Measurements from ENCODE around the gene ITIH2. TPM values are rescaled to one million over a fixed set of nuclear protein-coding genes. Genes with fewer than 3 reads are reported as not detected.
A peak's percentile ranks its signal among the peaks of the same experiment; 100 is the strongest.

Gene ITIH2
- total and polyA plus RNA-seq, 4 donors: 261 to 1,345 (median 532) TPM

DNA sequence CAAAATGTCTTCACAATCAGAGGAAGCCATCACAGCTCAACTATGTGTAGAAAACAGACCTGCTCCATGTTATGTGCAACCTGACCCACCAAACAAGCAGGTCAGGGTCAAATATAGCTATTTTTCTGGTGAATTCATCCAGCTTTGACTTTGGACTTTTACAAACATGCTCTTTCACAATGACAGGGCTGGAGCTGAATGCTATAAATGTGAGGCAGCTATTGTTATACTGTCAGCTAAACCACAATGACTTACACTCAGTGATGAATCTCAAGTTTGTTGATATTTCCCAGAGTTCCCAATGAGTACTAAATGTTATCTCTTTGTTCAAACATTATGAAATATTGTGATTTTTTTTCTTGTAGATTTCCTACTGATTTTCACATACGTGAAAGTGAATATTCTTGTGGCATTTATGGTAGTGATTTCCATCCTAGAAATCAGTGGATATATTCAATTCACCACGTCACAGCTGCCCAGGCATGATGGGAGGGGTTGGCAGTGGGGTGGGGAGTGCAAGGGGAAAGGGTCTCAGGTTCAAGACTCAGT, 2.5 kb upstream of the ITIH2 start:
- Histone ChIP-seq H3K9me3 (ENCODE audit: control insufficient read depth in 4 of 4, low read length in 3 of 4) (no peaks in the 10 kb centered on the region), H3K4me3 (ENCODE audit: low read depth in 1 of 3, low read length in 3 of 3) (no peak overlapping the region), H3K4me1 (ENCODE audit: control insufficient read depth in 4 of 4, insufficient read depth in 4 of 4, low read length in 3 of 4) (peaks cover 6 to 57% (median 41%) of the 10 kb centered on the region in 4 donors), H3K9ac (ENCODE audit: low read depth in 1 of 2, low read length in 2 of 2) (no peak overlapping the region), H3K36me3 (ENCODE audit: control insufficient read depth in 4 of 4, insufficient read depth in 3 of 4, low read depth in 1 of 4, low read length in 3 of 4) (no peaks in the 10 kb centered on the region), H3K27ac (ENCODE audit: low read depth in 1 of 2, low read length in 2 of 2) (peak overlapping the region in 1 of 2 donors; percentile 16), H3K27me3 (ENCODE audit: control insufficient read depth in 4 of 4, insufficient read depth in 4 of 4, low read length in 3 of 4) (no peaks in the 10 kb centered on the region)
- no peak for DNase-seq (ENCODE audit: low spot score)
- TF ChIP-seq SP1 (IDR thresholded peaks at IDR 0.05) (peak; percentile 93), GABPA (IDR thresholded peaks at IDR 0.05 in 1 of 2, conservative IDR thresholded peaks at IDR 0.05 in 1 of 2) (no peak), EGR1 (IDR thresholded peaks at IDR 0.05; ENCODE audit: low read depth in 2 of 2) (no peak), JUND (IDR thresholded peaks at IDR 0.05) (peak; percentile 72 to 76), HNF4A (conservative IDR thresholded peaks at IDR 0.05) (peak; percentile 92 to 95), HNF4G (IDR thresholded peaks at IDR 0.05) (peak; percentile 93), FOXA2 (IDR thresholded peaks at IDR 0.05) (peak; percentile 22), YY1 (IDR thresholded peaks at IDR 0.05) (peak; percentile 92), FOXA1 (IDR thresholded peaks at IDR 0.05) (no peak), TAF1 (conservative IDR thresholded peaks at IDR 0.05) (peak; percentile 19), RAD21 (IDR thresholded peaks at IDR 0.05) (peak in 1 of 2 donors; percentile 35), RXRA (IDR thresholded peaks at IDR 0.05) (peak; percentile 88), NR2F2 (IDR thresholded peaks at IDR 0.05) (peak; percentile 93)
- TF ChIP-seq, protein P1, sequence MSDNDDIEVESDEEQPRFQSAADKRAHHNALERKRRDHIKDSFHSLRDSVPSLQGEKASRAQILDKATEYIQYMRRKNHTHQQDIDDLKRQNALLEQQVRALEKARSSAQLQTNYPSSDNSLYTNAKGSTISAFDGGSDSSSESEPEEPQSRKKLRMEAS (IDR thresholded peaks at IDR 0.05): peak; percentile 71
- TF ChIP-seq, protein P2, sequence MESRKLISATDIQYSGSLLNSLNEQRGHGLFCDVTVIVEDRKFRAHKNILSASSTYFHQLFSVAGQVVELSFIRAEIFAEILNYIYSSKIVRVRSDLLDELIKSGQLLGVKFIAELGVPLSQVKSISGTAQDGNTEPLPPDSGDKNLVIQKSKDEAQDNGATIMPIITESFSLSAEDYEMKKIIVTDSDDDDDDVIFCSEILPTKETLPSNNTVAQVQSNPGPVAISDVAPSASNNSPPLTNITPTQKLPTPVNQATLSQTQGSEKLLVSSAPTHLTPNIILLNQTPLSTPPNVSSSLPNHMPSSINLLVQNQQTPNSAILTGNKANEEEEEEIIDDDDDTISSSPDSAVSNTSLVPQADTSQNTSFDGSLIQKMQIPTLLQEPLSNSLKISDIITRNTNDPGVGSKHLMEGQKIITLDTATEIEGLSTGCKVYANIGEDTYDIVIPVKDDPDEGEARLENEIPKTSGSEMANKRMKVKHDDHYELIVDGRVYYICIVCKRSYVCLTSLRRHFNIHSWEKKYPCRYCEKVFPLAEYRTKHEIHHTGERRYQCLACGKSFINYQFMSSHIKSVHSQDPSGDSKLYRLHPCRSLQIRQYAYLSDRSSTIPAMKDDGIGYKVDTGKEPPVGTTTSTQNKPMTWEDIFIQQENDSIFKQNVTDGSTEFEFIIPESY (IDR thresholded peaks at IDR 0.05): peak; percentile 68
- TF ChIP-seq, protein P3, sequence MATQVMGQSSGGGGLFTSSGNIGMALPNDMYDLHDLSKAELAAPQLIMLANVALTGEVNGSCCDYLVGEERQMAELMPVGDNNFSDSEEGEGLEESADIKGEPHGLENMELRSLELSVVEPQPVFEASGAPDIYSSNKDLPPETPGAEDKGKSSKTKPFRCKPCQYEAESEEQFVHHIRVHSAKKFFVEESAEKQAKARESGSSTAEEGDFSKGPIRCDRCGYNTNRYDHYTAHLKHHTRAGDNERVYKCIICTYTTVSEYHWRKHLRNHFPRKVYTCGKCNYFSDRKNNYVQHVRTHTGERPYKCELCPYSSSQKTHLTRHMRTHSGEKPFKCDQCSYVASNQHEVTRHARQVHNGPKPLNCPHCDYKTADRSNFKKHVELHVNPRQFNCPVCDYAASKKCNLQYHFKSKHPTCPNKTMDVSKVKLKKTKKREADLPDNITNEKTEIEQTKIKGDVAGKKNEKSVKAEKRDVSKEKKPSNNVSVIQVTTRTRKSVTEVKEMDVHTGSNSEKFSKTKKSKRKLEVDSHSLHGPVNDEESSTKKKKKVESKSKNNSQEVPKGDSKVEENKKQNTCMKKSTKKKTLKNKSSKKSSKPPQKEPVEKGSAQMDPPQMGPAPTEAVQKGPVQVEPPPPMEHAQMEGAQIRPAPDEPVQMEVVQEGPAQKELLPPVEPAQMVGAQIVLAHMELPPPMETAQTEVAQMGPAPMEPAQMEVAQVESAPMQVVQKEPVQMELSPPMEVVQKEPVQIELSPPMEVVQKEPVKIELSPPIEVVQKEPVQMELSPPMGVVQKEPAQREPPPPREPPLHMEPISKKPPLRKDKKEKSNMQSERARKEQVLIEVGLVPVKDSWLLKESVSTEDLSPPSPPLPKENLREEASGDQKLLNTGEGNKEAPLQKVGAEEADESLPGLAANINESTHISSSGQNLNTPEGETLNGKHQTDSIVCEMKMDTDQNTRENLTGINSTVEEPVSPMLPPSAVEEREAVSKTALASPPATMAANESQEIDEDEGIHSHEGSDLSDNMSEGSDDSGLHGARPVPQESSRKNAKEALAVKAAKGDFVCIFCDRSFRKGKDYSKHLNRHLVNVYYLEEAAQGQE (IDR thresholded peaks at IDR 0.05): peak; percentile 52
- TF ChIP-seq, protein P4, sequence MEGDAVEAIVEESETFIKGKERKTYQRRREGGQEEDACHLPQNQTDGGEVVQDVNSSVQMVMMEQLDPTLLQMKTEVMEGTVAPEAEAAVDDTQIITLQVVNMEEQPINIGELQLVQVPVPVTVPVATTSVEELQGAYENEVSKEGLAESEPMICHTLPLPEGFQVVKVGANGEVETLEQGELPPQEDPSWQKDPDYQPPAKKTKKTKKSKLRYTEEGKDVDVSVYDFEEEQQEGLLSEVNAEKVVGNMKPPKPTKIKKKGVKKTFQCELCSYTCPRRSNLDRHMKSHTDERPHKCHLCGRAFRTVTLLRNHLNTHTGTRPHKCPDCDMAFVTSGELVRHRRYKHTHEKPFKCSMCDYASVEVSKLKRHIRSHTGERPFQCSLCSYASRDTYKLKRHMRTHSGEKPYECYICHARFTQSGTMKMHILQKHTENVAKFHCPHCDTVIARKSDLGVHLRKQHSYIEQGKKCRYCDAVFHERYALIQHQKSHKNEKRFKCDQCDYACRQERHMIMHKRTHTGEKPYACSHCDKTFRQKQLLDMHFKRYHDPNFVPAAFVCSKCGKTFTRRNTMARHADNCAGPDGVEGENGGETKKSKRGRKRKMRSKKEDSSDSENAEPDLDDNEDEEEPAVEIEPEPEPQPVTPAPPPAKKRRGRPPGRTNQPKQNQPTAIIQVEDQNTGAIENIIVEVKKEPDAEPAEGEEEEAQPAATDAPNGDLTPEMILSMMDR (IDR thresholded peaks at IDR 0.05; ENCODE audit: low read depth, low read length, missing input control): no peak
- TF ChIP-seq, protein P5, sequence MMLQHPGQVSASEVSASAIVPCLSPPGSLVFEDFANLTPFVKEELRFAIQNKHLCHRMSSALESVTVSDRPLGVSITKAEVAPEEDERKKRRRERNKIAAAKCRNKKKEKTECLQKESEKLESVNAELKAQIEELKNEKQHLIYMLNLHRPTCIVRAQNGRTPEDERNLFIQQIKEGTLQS (IDR thresholded peaks at IDR 0.05): peak; percentile 59
- 29% methylated on average over 2 of the region's 2 CpGs for whole genome bisulfite sequencing

Data from liver (tissue), 9 donors.